Caki2 (cell line): ENCODE measurements around the gene B4GAT1. TPM values are rescaled to one million over a fixed set of nuclear protein-coding genes. Genes with fewer than 3 reads are reported as not detected.
"Not testable (repeated sequence)": the region's sequence is repeated elsewhere in the genome, so short reads cannot be mapped to it uniquely, and the experiment has no call there.

ENCODE experiments used
- DNase-seq: peaks from one replicate; pipeline ENCODE4 v3.0.0-alpha.2; 2015; ENCODE audit warnings: low read depth
- in situ Hi-C: cut with HindIII; loops from 2 replicates; pipeline ENCODE4 v1.10.0; 2016; ENCODE audit warnings: low sequenced_read_pairs, low pct_unique_long_range_greater_than_20kb, mixed read lengths
- total RNA-seq: library from RNA; depleted of rRNA; stranded (reverse); fragments of >200 nt; shearing (Covaris generic); gene quantifications from 2 replicates; pipeline ENCODE4 v1.2.3, GENCODE V29; 2014; ENCODE audit warnings: low replicate concordance

B4GAT1 gene
- total RNA-seq, 1 experiment from 2014 or later = 58.0 TPM

- in situ Hi-C loops = no loop called here
- DNase-seq = no peak
Measured at GRCh38 chr11:66329165-66329673, 18.2 kb downstream of the B4GAT1 start.

- DNase-seq = peak; percentile 66
- in situ Hi-C loops = no loop called here
Measured at GRCh38 chr11:66328302-66329144, 18.9 kb downstream of the B4GAT1 start.

- in situ Hi-C loops = no loop called here
- no peak for DNase-seq
Measured at GRCh38 chr11:66328031-66328301, 19.5 kb downstream of the B4GAT1 start.

- in situ Hi-C loops = no loop called here
- DNase-seq = no peak
Measured at GRCh38 chr11:66327171-66328030, 20.0 kb downstream of the B4GAT1 start.

GRCh38 chr11:66326261-66327111 is 20.9 kb downstream of the B4GAT1 start:
- no peak for DNase-seq
- in situ Hi-C loops = no loop called here

GRCh38 chr11:66325263-66325671 is 22.2 kb downstream of the B4GAT1 start:
- in situ Hi-C loops = no loop called here
- DNase-seq = no peak

- in situ Hi-C loops = no loop called here
- no peak for DNase-seq
Measured at GRCh38 chr11:66324664-66325063, 22.8 kb downstream of the B4GAT1 start.

- no peak for DNase-seq
- in situ Hi-C loops = no loop called here
Measured at GRCh38 chr11:66323684-66324083, 23.7 kb downstream of the B4GAT1 start.

GRCh38 chr11:66322732-66323427 is 24.5 kb downstream of the B4GAT1 start:
- in situ Hi-C loops = no loop called here
- DNase-seq = no peak

GRCh38 chr11:66321606-66322005 is 25.8 kb downstream of the B4GAT1 start:
- in situ Hi-C loops = no loop called here
- DNase-seq = no peak

- DNase-seq, in situ Hi-C loops: not testable (repeated sequence)
Measured at GRCh38 chr11:66320748-66321147, 26.7 kb downstream of the B4GAT1 start.

- DNase-seq, in situ Hi-C loops: not testable (repeated sequence)
Measured at GRCh38 chr11:66320289-66320688, 27.1 kb downstream of the B4GAT1 start.

GRCh38 chr11:66318600-66318970 is 28.8 kb downstream of the B4GAT1 start:
- in situ Hi-C loops = no loop called here
- DNase-seq = no peak

GRCh38 chr11:66317723-66318599 is 29.5 kb downstream of the B4GAT1 start:
- no peak for DNase-seq
- in situ Hi-C loops = no loop called here

GRCh38 chr11:66317322-66317722 is 30.1 kb downstream of the B4GAT1 start:
- no peak for DNase-seq
- in situ Hi-C loops = no loop called here

- DNase-seq = no peak
- in situ Hi-C loops = no loop called here
Measured at GRCh38 chr11:66316849-66317251, 30.6 kb downstream of the B4GAT1 start, which contains the start of gene CD248. CD248 (minus strand) TSS chr11:66317044; CDS start chr11:66317027, 17 bp downstream.
